Fibroblast of the aortic adventitia (primary cell): ENCODE measurements around the gene OR10A3. TPM values are rescaled to one million over a fixed set of nuclear protein-coding genes. Genes with fewer than 3 reads are reported as not detected.
A peak's percentile ranks its signal among the peaks of the same experiment; 100 is the strongest.

Source experiments
- DNase-seq: peaks from one replicate; pipeline ENCODE4 v3.0.0-alpha.2; 2010; ENCODE audit warnings: low read depth
- H3K4me3 ChIP-seq: 2 replicates; pipeline ENCODE4 v1.5.1; 2011; ENCODE audit warnings: low read depth, mild to moderate bottlenecking, control low read depth, low read length, moderate library complexity
- CTCF ChIP-seq: IDR thresholded peaks from 2 replicates; pipeline ENCODE4 v1.5.1; 2011; ENCODE audit warnings: mild to moderate bottlenecking, low read length, control low read depth, inconsistent platforms; ENCODE audit not compliant: insufficient read depth
- total RNA-seq: library from RNA; depleted of rRNA; stranded (reverse); fragments of >200 nt; gene quantifications from 2 replicates; pipeline ENCODE4 v1.2.3, GENCODE V29; 2012; ENCODE audit warnings: low replicate concordance

The OR10A3 gene
- total RNA-seq, 1 donor, result 0.09 TPM

GRCh38 chr11:7944123-7944522 is 2.6 kb upstream of the OR10A3 start:
- no peak for TF ChIP-seq CTCF
- H3K4me3 ChIP-seq, result no peak overlapping the region
- DNase-seq, result no peak

- DNase-seq, result no peak
- no peak overlapping the region for H3K4me3 ChIP-seq
- TF ChIP-seq CTCF, result no peak
Measured at GRCh38 chr11:7941146-7941545, 362 bp downstream of the OR10A3 start.

GRCh38 chr11:7936615-7937014 is 4.9 kb downstream of the OR10A3 start:
- DNase-seq, result no peak
- TF ChIP-seq CTCF, result no peak
- H3K4me3 ChIP-seq, result no peak overlapping the region

GRCh38 chr11:7931168-7931567 is 10.3 kb downstream of the OR10A3 start, which contains the start of gene OR10A6:
Gene OR10A6 (minus strand): TSS chr11:7931268. CDS start chr11:7928662, 2,606 bp downstream.
- no peak within 1 kb of the TSS for H3K4me3 ChIP-seq
- DNase-seq, result no peak
- TF ChIP-seq CTCF, result no peak

- no peak for TF ChIP-seq CTCF
- peak; percentile 28 for DNase-seq
- H3K4me3 ChIP-seq, result no peak overlapping the region
Measured at GRCh38 chr11:7927635-7928034, 13.9 kb downstream of the OR10A3 start.

- DNase-seq, result no peak
- TF ChIP-seq CTCF, result no peak
- H3K4me3 ChIP-seq, result no peak overlapping the region
Measured at GRCh38 chr11:7924536-7924935, 17.0 kb downstream of the OR10A3 start.

- no peak for TF ChIP-seq CTCF
- H3K4me3 ChIP-seq, result no peak overlapping the region
- DNase-seq, result no peak
Measured at GRCh38 chr11:7918141-7918540, 23.4 kb downstream of the OR10A3 start.
